Stimulated activated naive B cell treated with anti-CD40 and anti-IgM and Interleukin-4, amounts not matched to agents 10 μg/mL and 1 μg/mL and 100 μg/mL, for 72 hours (primary cell): Measurements from ENCODE around the gene CCDC9B.

Experiments used
- ATAC-seq, 2 donors: fragments of 150-1000 bp; cut with Tn5 transposase; replicated peaks; 2 replicates each; pipeline ENCODE4 v1.10.0; 2021; ENCODE audit warnings: moderate library complexity in 1 of 2
- DNase-seq: peaks from one replicate; pipeline ENCODE4 v3.0.0; 2021
- H3K27ac Mint-ChIP-seq: one replicate; pipeline ENCODE4 v1.8.0; 2022; ENCODE audit warnings: mild to moderate bottlenecking, mixed read lengths
- H3K27me3 Mint-ChIP-seq, 2 donors: one replicate each; pipeline ENCODE4 v1.8.0; 2022; ENCODE audit warnings: mixed read lengths in 2 of 2
- H3K36me3 Mint-ChIP-seq, 2 donors: one replicate each; pipeline ENCODE4 v1.8.0; 2022; ENCODE audit warnings: mixed read lengths in 2 of 2, mild to moderate bottlenecking in 1 of 2
- H3K4me1 Mint-ChIP-seq, 2 donors: one replicate each; pipeline ENCODE4 v1.8.0; 2022; ENCODE audit warnings: mixed read lengths in 2 of 2, mild to moderate bottlenecking in 1 of 2
- H3K4me3 Mint-ChIP-seq, 2 donors: one replicate each; pipeline ENCODE4 v1.8.0; 2022; ENCODE audit warnings: mild to moderate bottlenecking in 2 of 2, mixed read lengths in 2 of 2, moderate library complexity in 1 of 2
- H3K9me3 Mint-ChIP-seq, 2 donors: one replicate each; pipeline ENCODE4 v1.8.0; 2022; ENCODE audit warnings: mixed read lengths in 2 of 2, mild to moderate bottlenecking in 1 of 2

The CCDC9B gene

DNA sequence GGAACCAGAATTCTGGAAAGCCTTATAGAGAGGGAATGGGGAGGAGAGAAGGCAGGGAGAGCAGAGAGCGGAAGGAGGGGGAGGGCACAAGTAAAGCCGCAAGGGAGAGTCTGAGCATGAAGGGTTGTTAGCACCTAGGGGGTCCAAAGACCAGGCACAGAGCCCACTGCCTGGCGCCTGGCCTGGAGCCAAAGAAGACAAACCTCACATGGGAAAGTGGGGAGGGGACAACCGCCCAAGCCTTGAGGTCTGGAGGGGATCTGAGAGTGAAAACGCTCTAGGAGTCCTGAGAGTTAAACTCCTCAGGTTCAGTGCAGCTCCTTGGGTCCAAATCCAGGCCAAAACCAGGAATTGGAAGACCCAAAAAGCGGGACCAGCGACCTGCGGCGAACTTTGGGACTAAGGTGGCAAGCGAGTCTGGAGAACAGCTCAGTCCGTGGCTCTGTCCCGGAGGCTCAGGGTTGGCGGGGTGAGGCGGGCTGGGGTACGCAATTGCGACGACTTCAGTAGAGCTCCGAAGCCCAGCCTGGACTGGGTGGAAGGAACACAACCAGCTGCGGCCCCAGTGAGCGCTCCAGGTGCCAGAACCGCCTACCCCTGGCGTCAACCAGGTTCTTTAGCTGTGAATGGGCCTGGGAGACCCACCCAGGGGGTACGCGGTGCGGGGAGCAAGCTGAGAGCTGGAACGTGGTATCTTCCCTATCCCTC lies 18.1 kb downstream of the CCDC9B start:
- no peaks in the 10 kb centered on the region for H3K27me3 Mint-ChIP-seq
- H3K36me3 Mint-ChIP-seq: peaks cover 5 to 10% of the 10 kb centered on the region in 2 donors
- H3K4me1 Mint-ChIP-seq: peaks cover 19 to 42% of the 10 kb centered on the region in 2 donors
- no peaks in the 10 kb centered on the region for H3K9me3 Mint-ChIP-seq
- peak overlapping the region; percentile 81 for H3K27ac Mint-ChIP-seq
- DNase-seq (no peak), ATAC-seq (no peak)
- peak overlapping the region; percentile 74 to 80 for H3K4me3 Mint-ChIP-seq

DNA sequence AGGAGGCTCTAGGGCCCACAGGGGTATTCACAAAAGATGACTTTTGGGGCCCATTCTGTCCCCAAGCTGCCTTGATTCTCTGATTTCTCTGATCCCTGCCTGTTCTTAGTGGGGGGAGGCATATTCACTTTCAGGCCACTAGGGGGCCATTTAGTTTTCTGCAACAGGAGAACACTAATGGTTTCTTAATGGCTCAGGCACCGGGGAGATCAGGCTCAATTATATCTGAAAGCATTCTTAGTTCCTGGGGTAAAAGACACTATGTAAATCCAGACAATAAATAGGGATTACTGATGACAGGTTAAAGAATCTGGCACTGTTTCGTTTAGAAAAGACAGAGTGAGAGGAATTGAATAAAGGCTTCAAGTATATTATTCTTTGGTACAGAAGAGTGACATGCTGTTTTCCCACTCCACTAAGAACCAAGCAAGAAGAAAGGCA lies 19.8 kb downstream of the CCDC9B start:
- ATAC-seq (peak; percentile 33 to 35), DNase-seq (peak; percentile 47)
- H3K27ac Mint-ChIP-seq: no peak overlapping the region
- H3K36me3 Mint-ChIP-seq: peaks cover 0 to 3% of the 10 kb centered on the region in 2 donors
- H3K27me3 Mint-ChIP-seq: peaks cover under 1 to 2% of the 10 kb centered on the region in 2 donors
- H3K4me3 Mint-ChIP-seq: no peak overlapping the region
- peaks cover 18 to 51% of the 10 kb centered on the region in 2 donors for H3K4me1 Mint-ChIP-seq
- H3K9me3 Mint-ChIP-seq: no peaks in the 10 kb centered on the region

DNA sequence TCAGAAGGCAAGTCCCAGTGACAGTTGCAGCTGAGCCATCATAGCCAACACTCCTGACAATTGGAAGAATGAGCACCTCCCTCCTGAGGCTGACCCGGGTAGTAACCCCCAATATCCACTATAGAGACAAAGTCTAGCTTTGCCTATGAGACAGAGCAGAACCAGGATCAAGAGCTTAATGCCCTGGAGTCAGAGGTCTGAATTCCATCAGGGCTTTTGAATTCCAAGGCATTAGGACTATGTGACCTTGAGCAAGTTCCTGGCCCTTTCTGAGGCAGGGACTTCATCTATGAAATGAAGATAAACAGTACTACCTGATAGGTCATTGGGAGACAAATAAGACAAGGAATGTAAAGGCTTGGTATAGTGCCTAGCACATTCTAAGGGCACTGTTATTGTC lies 20.3 kb downstream of the CCDC9B start:
- no peak for DNase-seq
- Mint-ChIP-seq H3K4me3 (no peak overlapping the region), H3K9me3 (no peaks in the 10 kb centered on the region), H3K27ac (no peak overlapping the region), H3K4me1 (peaks cover 18 to 46% of the 10 kb centered on the region in 2 donors), H3K36me3 (peaks cover 0 to 3% of the 10 kb centered on the region in 2 donors), H3K27me3 (peaks cover 6 to 7% of the 10 kb centered on the region in 2 donors)
- no peak for ATAC-seq

DNA sequence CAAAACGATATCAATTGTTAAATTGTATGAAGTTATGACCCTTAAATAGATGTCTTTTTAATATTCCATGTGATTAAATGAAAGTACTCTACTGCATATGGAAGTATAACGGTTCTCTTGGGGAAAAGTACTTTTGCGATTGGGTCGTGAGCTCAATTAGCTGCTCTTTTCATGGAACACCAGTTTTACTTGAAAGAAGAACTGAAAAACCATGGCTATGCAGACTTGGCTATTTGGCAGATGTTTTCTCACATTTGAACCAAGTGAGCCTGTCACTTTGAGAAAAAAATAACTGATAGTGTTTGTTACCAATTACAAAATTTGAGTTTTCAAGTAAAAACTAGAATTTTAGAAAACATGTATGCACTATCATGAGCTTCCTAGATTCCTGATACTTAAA lies 23.2 kb downstream of the CCDC9B start:
- Mint-ChIP-seq H3K36me3 (no peaks in the 10 kb centered on the region), H3K27me3 (peaks cover 10 to 11% of the 10 kb centered on the region in 2 donors), H3K9me3 (no peaks in the 10 kb centered on the region), H3K4me1 (peaks cover 13 to 34% of the 10 kb centered on the region in 2 donors), H3K27ac (no peak overlapping the region), H3K4me3 (peak overlapping the region in 1 of 2 donors; percentile 17)
- ATAC-seq (peak in 1 of 2 donors; percentile 45), DNase-seq (no peak)

DNA sequence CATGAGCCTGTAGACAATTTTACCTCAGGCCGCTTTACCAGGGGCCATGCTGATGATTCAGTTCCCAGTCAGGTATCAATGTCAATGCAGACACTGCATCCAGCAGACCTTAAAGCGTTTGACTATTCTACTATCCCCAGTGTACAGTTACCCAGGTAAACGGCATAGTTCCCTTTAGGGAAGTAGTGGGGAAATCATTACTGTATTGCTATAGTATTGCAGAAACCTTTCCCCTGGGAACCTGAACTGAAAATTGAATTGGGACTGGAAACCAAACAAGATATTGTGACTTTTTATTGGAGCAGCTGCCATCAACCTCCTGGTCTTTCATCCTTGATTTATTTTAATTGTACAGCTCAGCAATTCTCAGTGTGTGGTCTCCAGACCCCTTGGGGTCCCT lies 23.8 kb downstream of the CCDC9B start:
- ATAC-seq (peak; percentile 33 to 49), DNase-seq (no peak)
- H3K4me3 Mint-ChIP-seq: peak overlapping the region in 1 of 2 donors; percentile 18
- no peak overlapping the region for H3K27ac Mint-ChIP-seq
- H3K4me1 Mint-ChIP-seq: peaks cover 9 to 28% of the 10 kb centered on the region in 2 donors
- no peaks in the 10 kb centered on the region for H3K9me3 Mint-ChIP-seq
- H3K36me3 Mint-ChIP-seq: no peaks in the 10 kb centered on the region
- H3K27me3 Mint-ChIP-seq: peaks cover 10 to 11% of the 10 kb centered on the region in 2 donors

- Mint-ChIP-seq H3K4me1 (peaks cover 6 to 22% of the 10 kb centered on the region in 2 donors), H3K27ac (no peak overlapping the region), H3K9me3 (no peaks in the 10 kb centered on the region), H3K27me3 (peaks cover 10 to 11% of the 10 kb centered on the region in 2 donors), H3K36me3 (no peaks in the 10 kb centered on the region), H3K4me3 (no peak overlapping the region)
- no peak for DNase-seq
- ATAC-seq: no peak
These were observed 25.9 kb downstream of the CCDC9B start for GRCh38 chr15:40314723-40315276.

- Mint-ChIP-seq H3K9me3 (no peaks in the 10 kb centered on the region), H3K4me3 (no peak overlapping the region), H3K36me3 (no peaks in the 10 kb centered on the region), H3K27ac (peak overlapping the region; percentile 62), H3K27me3 (peaks cover 10 to 11% of the 10 kb centered on the region in 2 donors), H3K4me1 (peaks cover 15 to 33% of the 10 kb centered on the region in 2 donors)
- ATAC-seq: peak in 1 of 2 donors; percentile 33
- no peak for DNase-seq
These were observed 27.0 kb downstream of the CCDC9B start for GRCh38 chr15:40313531-40314398.

DNA sequence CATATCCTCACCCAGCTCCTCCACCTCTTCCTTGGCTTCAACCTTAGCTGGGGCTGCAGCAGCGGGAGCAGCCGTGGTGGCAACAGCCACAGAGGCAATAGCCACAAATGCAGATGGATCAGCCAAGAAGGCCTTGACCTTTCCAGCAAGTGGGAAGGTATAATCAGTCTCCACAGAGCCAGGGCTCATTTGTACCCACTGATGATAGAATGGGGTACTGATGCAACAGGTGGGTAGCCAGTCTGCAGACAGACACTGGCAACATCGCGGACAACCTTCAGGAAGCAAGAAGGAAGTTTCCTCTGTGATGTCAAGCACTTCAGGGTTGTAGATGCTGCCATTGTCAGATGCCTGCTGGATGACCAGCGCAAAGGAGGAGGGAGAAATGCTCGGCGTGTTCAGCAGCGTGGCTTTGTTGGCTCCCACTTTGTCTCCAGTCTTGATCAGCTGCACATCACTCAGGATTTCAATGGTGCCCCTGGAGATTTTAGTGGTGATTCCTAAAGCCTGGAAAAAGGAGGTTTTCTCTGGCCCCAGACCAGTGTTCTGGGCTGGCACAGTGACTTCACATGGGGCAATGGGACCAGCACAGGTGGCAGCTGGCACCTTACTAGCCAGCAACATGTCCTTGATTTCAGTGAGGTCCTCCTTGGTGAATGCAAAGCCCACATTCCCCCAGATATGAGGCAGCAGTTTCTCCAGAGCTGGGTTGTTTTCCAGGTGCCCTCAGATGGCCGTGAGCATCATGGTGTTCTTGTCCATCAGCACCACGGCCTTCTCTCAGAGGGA lies 28.2 kb downstream of the CCDC9B start:
- H3K27me3 Mint-ChIP-seq: peaks cover 10 to 11% of the 10 kb centered on the region in 2 donors
- H3K4me1 Mint-ChIP-seq: peaks cover 17 to 42% of the 10 kb centered on the region in 2 donors
- no peak overlapping the region for H3K27ac Mint-ChIP-seq

GRCh38 chr15:40310993-40311392 lies 29.7 kb downstream of the CCDC9B start:
- no peak overlapping the region for H3K4me3 Mint-ChIP-seq
- peaks cover 8 to 11% of the 10 kb centered on the region in 2 donors for H3K27me3 Mint-ChIP-seq
- H3K9me3 Mint-ChIP-seq: no peaks in the 10 kb centered on the region
- no peak overlapping the region for H3K27ac Mint-ChIP-seq
- H3K36me3 Mint-ChIP-seq: peaks cover 0 to 2% of the 10 kb centered on the region in 2 donors
- ATAC-seq (no peak), DNase-seq (no peak)
- peaks cover 21 to 43% of the 10 kb centered on the region in 2 donors for H3K4me1 Mint-ChIP-seq

More for the DNA sequence above, 28.2 kb downstream of the CCDC9B start:
- no peak for DNase-seq
- ATAC-seq: no peak
- no peaks in the 10 kb centered on the region for H3K9me3 Mint-ChIP-seq
- no peak overlapping the region for H3K4me3 Mint-ChIP-seq
- peaks cover 0 to 2% of the 10 kb centered on the region in 2 donors for H3K36me3 Mint-ChIP-seq

DNA sequence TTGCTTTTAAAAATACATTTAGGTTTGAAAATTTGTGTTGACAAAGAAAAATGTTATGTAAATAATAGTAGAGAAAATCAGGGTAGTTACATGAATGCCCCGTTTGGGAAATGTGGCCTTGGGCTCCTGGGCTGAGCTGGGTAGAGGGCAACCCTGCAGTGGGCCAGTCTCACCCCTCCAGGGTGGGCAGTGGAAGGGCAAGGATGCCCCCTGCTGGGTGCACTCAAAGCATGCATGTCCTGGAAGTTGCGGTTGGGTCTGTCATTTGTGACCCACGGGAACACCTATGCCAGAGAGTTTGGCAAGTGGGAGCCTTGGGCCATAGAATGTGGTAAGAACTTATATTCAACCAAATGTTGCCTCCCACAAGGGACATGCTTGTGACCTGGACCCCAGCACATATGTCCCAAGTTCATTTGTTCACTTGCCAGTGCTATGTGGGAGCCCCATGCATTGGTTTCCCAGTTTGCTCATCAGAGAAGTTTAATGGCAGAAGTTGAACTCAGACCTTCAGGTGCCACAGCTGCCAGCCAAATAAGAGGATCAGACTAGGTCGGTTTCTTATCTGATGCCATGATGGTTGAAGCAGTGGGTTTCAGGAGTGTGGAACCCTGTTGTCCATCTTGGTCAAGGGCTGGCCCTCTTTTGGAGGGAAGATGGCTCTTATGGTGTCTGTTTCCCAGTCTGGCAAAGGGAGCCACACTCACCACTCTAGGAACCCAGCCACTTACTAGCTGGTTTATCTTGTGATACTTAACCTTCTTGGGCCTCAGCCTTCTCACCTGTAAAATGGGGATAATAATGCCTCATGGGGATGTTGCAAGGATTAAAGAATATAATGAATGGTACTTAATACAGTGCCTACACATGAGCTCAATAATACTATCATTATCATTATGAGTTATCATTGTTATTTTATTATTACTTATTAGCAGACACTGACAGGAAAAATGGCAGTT lies 30.5 kb downstream of the CCDC9B start:
- peaks cover 0 to 2% of the 10 kb centered on the region in 2 donors for H3K36me3 Mint-ChIP-seq
- H3K4me1 Mint-ChIP-seq: peaks cover 23 to 46% of the 10 kb centered on the region in 2 donors
- ATAC-seq (peak; percentile 26 to 44), DNase-seq (peak; percentile 39)
- peak overlapping the region; percentile 38 for H3K27ac Mint-ChIP-seq
- H3K27me3 Mint-ChIP-seq: peaks cover 1 to 4% of the 10 kb centered on the region in 2 donors
- H3K9me3 Mint-ChIP-seq: no peaks in the 10 kb centered on the region
- H3K4me3 Mint-ChIP-seq: peak overlapping the region in 1 of 2 donors; percentile 93

- Mint-ChIP-seq H3K36me3 (peaks cover 2 to 3% of the 10 kb centered on the region in 2 donors), H3K9me3 (no peaks in the 10 kb centered on the region), H3K4me3 (peak overlapping the region; percentile 93 to 96), H3K4me1 (peaks cover 23 to 46% of the 10 kb centered on the region in 2 donors), H3K27ac (peak overlapping the region; percentile 99), H3K27me3 (no peaks in the 10 kb centered on the region)
- DNase-seq: no peak
- ATAC-seq: no peak
These were observed 31.3 kb downstream of the CCDC9B start for GRCh38 chr15:40309344-40309862.

- Mint-ChIP-seq H3K27me3 (no peaks in the 10 kb centered on the region), H3K36me3 (peaks cover 17 to 18% of the 10 kb centered on the region in 2 donors), H3K4me1 (peaks cover 23 to 41% of the 10 kb centered on the region in 2 donors), H3K9me3 (no peaks in the 10 kb centered on the region), H3K4me3 (peak within 1 kb of the TSS; percentile 93 to 96), H3K27ac (peak within 1 kb of the TSS; percentile 99)
- peak; percentile 49 for DNase-seq
- ATAC-seq: peak; percentile 80 to 81
These were observed 33.1 kb downstream of the CCDC9B start, which contains the start of gene PLCB2 for GRCh38 chr15:40307421-40308211. TSS of gene PLCB2 (minus strand) at chr15:40307935. CDS start at chr15:40307672, 263 bp downstream.
